ENCODE measurements around the gene NCS1. TPM values are rescaled to one million over a fixed set of nuclear protein-coding genes. Genes with fewer than 3 reads are reported as not detected.

The NCS1 gene
- total RNA-seq, 3 donors from 2014 or later = 23.8 to 27.5 (median 24.1) TPM

- DNase-seq (no peak), ATAC-seq (no peak)
- Mint-ChIP-seq H3K9me3 (no peaks in the 10 kb centered on the region), H3K27me3 (ENCODE audit: low read depth) (peaks cover 5% of the 10 kb centered on the region), H3K4me3 (no peak overlapping the region), H3K36me3 (ENCODE audit: insufficient read depth) (no peaks in the 10 kb centered on the region), H3K4me1 (ENCODE audit: low read depth) (peaks cover 2% of the 10 kb centered on the region)
Observed at GRCh38 chr9:130189840-130190239, 17.6 kb downstream of the NCS1 start.

- Mint-ChIP-seq H3K4me1 (ENCODE audit: low read depth) (peaks cover 2% of the 10 kb centered on the region), H3K9me3 (no peaks in the 10 kb centered on the region), H3K27me3 (ENCODE audit: low read depth) (peaks cover 5% of the 10 kb centered on the region)
Observed at GRCh38 chr9:130191068-130191748, 19.0 kb downstream of the NCS1 start.

GRCh38 chr9:130191749-130192120 is 19.5 kb downstream of the NCS1 start:
- Mint-ChIP-seq H3K27me3 (ENCODE audit: low read depth) (peaks cover 5% of the 10 kb centered on the region), H3K9me3 (no peaks in the 10 kb centered on the region), H3K36me3 (ENCODE audit: insufficient read depth) (no peaks in the 10 kb centered on the region), H3K4me1 (ENCODE audit: low read depth) (peaks cover 2% of the 10 kb centered on the region), H3K4me3 (no peak overlapping the region)
- ATAC-seq (no peak), DNase-seq (no peak)

More at GRCh38 chr9:130191068-130191748, 19.0 kb downstream of the NCS1 start:
- DNase-seq (no peak), ATAC-seq (no peak)
- Mint-ChIP-seq H3K4me3 (no peak overlapping the region), H3K36me3 (ENCODE audit: insufficient read depth) (no peaks in the 10 kb centered on the region)

- H3K27me3 Mint-ChIP-seq (ENCODE audit: low read depth) = peaks cover 5% of the 10 kb centered on the region
- H3K9me3 Mint-ChIP-seq = no peaks in the 10 kb centered on the region
- H3K36me3 Mint-ChIP-seq (ENCODE audit: insufficient read depth) = no peaks in the 10 kb centered on the region
- ATAC-seq (no peak), DNase-seq (no peak)
- peaks cover 2% of the 10 kb centered on the region for H3K4me1 Mint-ChIP-seq (ENCODE audit: low read depth)
- no peak overlapping the region for H3K4me3 Mint-ChIP-seq
Observed at GRCh38 chr9:130192382-130192999, 20.3 kb downstream of the NCS1 start.

- DNase-seq (no peak), ATAC-seq (no peak)
- Mint-ChIP-seq H3K4me3 (no peak overlapping the region), H3K36me3 (ENCODE audit: insufficient read depth) (no peaks in the 10 kb centered on the region), H3K4me1 (ENCODE audit: low read depth) (peaks cover 2% of the 10 kb centered on the region), H3K27me3 (ENCODE audit: low read depth) (peaks cover 3% of the 10 kb centered on the region), H3K9me3 (no peaks in the 10 kb centered on the region)
Observed at GRCh38 chr9:130193103-130193502, 20.9 kb downstream of the NCS1 start.

- Mint-ChIP-seq H3K4me3 (no peak overlapping the region), H3K4me1 (ENCODE audit: low read depth) (peaks cover 2% of the 10 kb centered on the region), H3K27me3 (ENCODE audit: low read depth) (peaks cover 3% of the 10 kb centered on the region), H3K9me3 (no peaks in the 10 kb centered on the region), H3K36me3 (ENCODE audit: insufficient read depth) (no peaks in the 10 kb centered on the region)
- DNase-seq (no peak), ATAC-seq (no peak)
Observed at GRCh38 chr9:130193531-130194377, 21.6 kb downstream of the NCS1 start.

- Mint-ChIP-seq H3K27me3 (ENCODE audit: low read depth) (peaks cover 3% of the 10 kb centered on the region), H3K4me1 (ENCODE audit: low read depth) (peaks cover 2% of the 10 kb centered on the region), H3K9me3 (no peaks in the 10 kb centered on the region), H3K4me3 (no peak overlapping the region), H3K36me3 (ENCODE audit: insufficient read depth) (no peaks in the 10 kb centered on the region)
- ATAC-seq (no peak), DNase-seq (no peak)
Observed at GRCh38 chr9:130194378-130194932, 22.3 kb downstream of the NCS1 start.

GRCh38 chr9:130195638-130196037 is 23.4 kb downstream of the NCS1 start:
- no peak for DNase-seq
- H3K4me1 Mint-ChIP-seq (ENCODE audit: low read depth) = peaks cover 2% of the 10 kb centered on the region
- H3K9me3 Mint-ChIP-seq = no peaks in the 10 kb centered on the region
- no peak overlapping the region for H3K4me3 Mint-ChIP-seq
- H3K27me3 Mint-ChIP-seq (ENCODE audit: low read depth) = peaks cover 3% of the 10 kb centered on the region
- ATAC-seq = no peak
- no peaks in the 10 kb centered on the region for H3K36me3 Mint-ChIP-seq (ENCODE audit: insufficient read depth)

GRCh38 chr9:130196643-130197042 is 24.4 kb downstream of the NCS1 start:
- Mint-ChIP-seq H3K4me1 (ENCODE audit: low read depth) (peaks cover 2% of the 10 kb centered on the region), H3K4me3 (no peak overlapping the region), H3K27me3 (ENCODE audit: low read depth) (peaks cover 3% of the 10 kb centered on the region), H3K9me3 (no peaks in the 10 kb centered on the region), H3K36me3 (ENCODE audit: insufficient read depth) (no peaks in the 10 kb centered on the region)
- DNase-seq (no peak), ATAC-seq (no peak)

DNA sequence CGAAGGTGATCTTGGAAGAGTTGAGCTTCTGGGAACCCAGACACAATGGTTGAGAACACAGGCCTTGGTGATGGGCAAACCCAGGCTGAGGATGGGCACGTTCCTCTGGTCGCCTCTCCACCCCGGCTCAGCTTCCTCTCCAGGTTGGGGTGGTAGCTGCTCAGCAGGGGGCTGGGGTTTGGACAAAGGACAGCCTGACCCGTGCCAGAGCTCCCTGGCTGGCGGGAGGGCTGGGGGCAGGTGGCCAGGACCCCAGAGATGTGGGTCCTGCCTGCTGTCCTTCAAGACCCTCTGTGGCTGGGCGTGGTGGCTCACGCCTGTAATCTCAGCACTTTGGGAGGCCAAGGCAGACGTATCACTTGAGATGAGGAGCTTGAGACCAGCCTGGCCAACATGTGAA is 25.2 kb downstream of the NCS1 start:
- DNase-seq (no peak), ATAC-seq (no peak)
- H3K4me1 Mint-ChIP-seq (ENCODE audit: low read depth) = peaks cover 2% of the 10 kb centered on the region
- peaks cover 3% of the 10 kb centered on the region for H3K27me3 Mint-ChIP-seq (ENCODE audit: low read depth)
- no peaks in the 10 kb centered on the region for H3K9me3 Mint-ChIP-seq
- no peaks in the 10 kb centered on the region for H3K36me3 Mint-ChIP-seq (ENCODE audit: insufficient read depth)
- no peak overlapping the region for H3K4me3 Mint-ChIP-seq

DNA sequence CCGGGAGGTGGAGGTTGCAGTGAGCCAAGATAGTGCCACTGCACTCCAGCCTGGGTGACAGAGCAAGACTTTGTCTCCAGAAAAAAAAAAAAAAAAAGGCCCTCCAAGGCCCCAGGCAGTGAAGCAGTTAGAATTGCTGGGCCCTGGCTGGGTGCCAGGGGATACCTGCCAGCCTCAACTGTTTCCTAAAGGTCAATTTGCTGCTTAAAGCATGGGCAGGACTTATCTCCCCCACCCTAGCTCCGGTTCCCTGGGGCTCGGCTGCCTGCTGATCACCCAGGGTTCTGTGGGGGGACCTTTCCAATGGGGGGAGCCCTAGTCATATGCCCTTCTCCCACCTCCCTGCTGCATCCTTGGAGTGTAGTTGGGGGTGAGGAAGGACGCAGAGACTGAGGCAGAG is 25.7 kb downstream of the NCS1 start:
- no peak for ATAC-seq
- peaks cover 2% of the 10 kb centered on the region for H3K4me1 Mint-ChIP-seq (ENCODE audit: low read depth)
- no peak for DNase-seq
- peaks cover 3% of the 10 kb centered on the region for H3K27me3 Mint-ChIP-seq (ENCODE audit: low read depth)
- H3K9me3 Mint-ChIP-seq = no peaks in the 10 kb centered on the region
- H3K4me3 Mint-ChIP-seq = no peak overlapping the region
- H3K36me3 Mint-ChIP-seq (ENCODE audit: insufficient read depth) = no peaks in the 10 kb centered on the region

DNA sequence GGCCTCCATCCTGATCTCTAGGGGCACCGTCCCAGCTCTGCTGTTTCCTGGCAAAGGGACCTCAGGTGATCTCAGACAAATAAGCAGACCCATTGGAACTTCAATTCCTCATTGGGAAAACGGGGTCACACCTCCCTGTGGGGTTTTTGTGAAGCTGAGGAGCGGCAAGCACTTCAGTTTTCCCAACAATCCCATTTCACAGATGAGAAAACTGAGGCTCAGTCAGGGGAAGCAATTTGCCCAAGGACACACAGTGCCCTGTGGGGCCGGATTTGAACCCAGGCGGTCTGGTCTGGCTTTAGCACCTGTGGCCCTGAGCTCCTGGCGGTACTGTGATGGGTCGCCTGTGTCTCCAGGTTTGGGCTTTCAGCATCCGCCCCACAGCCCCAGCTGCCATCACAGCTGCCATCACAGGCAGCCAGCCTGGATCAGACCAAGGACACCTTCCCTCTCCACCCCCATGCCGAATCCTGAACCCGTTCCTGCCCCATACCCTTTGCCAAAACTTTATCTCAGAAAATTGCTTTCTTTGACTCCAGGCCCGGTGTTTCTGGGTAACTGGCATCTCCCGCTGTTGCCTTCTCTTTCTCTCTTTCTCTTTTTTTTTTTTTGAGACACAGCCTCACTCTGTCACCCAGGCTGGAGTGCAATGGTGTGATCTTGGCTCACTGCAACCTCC is 26.4 kb downstream of the NCS1 start:
- H3K4me1 Mint-ChIP-seq (ENCODE audit: low read depth) = peaks cover 2% of the 10 kb centered on the region
- ATAC-seq (no peak), DNase-seq (no peak)
- H3K9me3 Mint-ChIP-seq = no peaks in the 10 kb centered on the region
- no peak overlapping the region for H3K4me3 Mint-ChIP-seq
- no peaks in the 10 kb centered on the region for H3K36me3 Mint-ChIP-seq (ENCODE audit: insufficient read depth)
- peaks cover 3% of the 10 kb centered on the region for H3K27me3 Mint-ChIP-seq (ENCODE audit: low read depth)

DNA sequence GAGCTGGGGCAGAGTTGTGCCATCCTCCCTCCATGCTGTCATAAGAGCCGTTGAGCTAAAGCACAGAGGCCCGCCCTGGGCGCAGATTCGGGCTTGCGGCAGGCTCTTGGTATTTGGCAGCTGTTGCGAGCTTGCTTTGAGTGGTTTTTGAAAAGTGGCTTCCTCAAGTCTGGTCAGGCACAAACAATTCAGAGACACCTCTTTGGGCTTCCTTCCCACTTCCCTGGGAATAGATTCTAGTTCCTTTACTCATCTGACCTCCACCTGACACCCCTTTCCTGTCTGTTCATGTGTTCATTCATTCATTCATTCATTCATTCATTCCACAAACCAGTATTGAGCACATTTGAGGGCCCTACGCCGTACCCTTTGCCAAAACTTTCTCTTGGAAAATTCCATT is 27.4 kb downstream of the NCS1 start:
- H3K4me3 Mint-ChIP-seq = no peak overlapping the region
- DNase-seq = no peak
- H3K4me1 Mint-ChIP-seq (ENCODE audit: low read depth) = no peaks in the 10 kb centered on the region
- no peaks in the 10 kb centered on the region for H3K27me3 Mint-ChIP-seq (ENCODE audit: low read depth)
- no peaks in the 10 kb centered on the region for H3K9me3 Mint-ChIP-seq
- H3K36me3 Mint-ChIP-seq (ENCODE audit: insufficient read depth) = no peaks in the 10 kb centered on the region
- no peak for ATAC-seq
